ENCODE results near the gene SMARCA4.

SMARCA4 gene

DNA sequence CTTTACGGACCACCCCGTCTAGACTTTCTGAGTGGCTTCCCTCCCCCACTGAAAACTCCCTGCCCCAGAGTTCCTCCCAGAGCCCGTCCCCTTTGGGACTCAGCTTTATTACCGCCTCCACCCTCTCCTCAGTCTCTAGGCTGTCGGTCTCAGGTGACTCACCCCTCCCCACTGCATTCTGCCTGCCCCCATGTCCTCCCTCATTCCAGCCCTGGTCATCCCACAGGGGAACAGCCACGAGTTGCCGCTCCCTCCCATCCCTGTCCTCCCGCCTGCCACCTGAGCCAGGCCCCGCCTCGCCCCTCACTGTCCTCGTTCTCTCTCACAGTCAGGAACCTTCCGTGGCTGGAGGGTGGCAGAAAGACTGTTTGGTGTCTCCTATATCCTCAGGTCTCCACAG is 57.3 kb downstream of the SMARCA4 start:
- Mint-ChIP-seq H3K36me3 (ENCODE audit: low read depth) (peaks cover 87% of the 10 kb centered on the region), H3K4me1 (peaks cover 5% of the 10 kb centered on the region), H3K27me3 (ENCODE audit: low read depth) (no peaks in the 10 kb centered on the region), H3K9me3 (no peaks in the 10 kb centered on the region), H3K27ac (peak overlapping the region; percentile 19 to 86 (median 41)), H3K4me3 (no peak overlapping the region)
- TF ChIP-seq, protein P1, sequence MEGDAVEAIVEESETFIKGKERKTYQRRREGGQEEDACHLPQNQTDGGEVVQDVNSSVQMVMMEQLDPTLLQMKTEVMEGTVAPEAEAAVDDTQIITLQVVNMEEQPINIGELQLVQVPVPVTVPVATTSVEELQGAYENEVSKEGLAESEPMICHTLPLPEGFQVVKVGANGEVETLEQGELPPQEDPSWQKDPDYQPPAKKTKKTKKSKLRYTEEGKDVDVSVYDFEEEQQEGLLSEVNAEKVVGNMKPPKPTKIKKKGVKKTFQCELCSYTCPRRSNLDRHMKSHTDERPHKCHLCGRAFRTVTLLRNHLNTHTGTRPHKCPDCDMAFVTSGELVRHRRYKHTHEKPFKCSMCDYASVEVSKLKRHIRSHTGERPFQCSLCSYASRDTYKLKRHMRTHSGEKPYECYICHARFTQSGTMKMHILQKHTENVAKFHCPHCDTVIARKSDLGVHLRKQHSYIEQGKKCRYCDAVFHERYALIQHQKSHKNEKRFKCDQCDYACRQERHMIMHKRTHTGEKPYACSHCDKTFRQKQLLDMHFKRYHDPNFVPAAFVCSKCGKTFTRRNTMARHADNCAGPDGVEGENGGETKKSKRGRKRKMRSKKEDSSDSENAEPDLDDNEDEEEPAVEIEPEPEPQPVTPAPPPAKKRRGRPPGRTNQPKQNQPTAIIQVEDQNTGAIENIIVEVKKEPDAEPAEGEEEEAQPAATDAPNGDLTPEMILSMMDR (IDR thresholded peaks at IDR 0.05; ENCODE audit: unreplicated experiment in 3 of 3): no peak

DNA sequence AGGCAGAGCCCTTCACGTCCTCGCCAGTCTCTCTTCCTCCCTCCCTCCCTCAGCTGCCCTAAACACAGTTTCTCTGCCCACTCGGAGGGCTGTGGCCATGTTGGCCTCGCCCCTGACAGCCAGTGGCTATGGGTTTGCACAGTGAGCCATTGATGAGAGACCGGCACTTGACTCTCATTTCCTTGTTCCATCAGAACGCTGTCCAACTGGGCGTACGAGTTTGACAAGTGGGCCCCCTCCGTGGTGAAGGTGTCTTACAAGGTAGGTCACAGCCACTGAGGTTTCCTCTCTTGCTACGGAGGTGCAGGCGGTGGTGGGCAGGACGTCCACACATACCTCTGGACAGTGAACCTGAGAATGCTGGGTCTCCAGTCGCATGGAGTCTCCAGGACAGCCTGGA is 57.9 kb downstream of the SMARCA4 start:
- H3K27ac Mint-ChIP-seq: peak overlapping the region in 2 of 3 experiments; percentile 19 to 86
- peaks cover 82% of the 10 kb centered on the region for H3K36me3 Mint-ChIP-seq (ENCODE audit: low read depth)
- TF ChIP-seq, protein P1 (IDR thresholded peaks at IDR 0.05; ENCODE audit: unreplicated experiment in 3 of 3): no peak
- no peaks in the 10 kb centered on the region for H3K27me3 Mint-ChIP-seq (ENCODE audit: low read depth)
- no peaks in the 10 kb centered on the region for H3K9me3 Mint-ChIP-seq
- H3K4me1 Mint-ChIP-seq: peaks cover 5% of the 10 kb centered on the region
- H3K4me3 Mint-ChIP-seq: no peak overlapping the region

DNA sequence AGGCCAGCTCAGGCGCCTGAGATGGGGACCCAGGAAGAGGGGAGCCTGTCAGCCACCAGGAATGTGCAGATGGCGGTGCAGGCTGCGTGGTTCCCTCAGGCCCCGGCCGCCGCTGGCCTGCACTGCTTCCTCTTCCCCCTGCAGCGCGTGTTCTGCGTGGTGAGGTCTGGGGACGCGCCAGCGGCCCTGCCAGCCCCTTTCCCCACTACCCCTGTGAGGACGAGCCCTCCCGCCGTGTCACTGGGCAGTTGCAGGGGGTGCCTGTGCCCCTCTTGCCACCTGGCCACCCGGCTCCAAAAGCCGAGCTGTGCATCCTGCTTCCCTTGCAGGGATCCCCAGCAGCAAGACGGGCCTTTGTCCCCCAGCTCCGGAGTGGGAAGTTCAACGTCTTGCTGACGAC is 58.4 kb downstream of the SMARCA4 start:
- Mint-ChIP-seq H3K36me3 (ENCODE audit: low read depth) (peaks cover 80% of the 10 kb centered on the region), H3K27ac (no peak overlapping the region), H3K4me1 (peaks cover 5% of the 10 kb centered on the region), H3K27me3 (ENCODE audit: low read depth) (no peaks in the 10 kb centered on the region), H3K4me3 (no peak overlapping the region), H3K9me3 (no peaks in the 10 kb centered on the region)
- TF ChIP-seq, protein P1 (IDR thresholded peaks at IDR 0.05; ENCODE audit: unreplicated experiment in 3 of 3): no peak

DNA sequence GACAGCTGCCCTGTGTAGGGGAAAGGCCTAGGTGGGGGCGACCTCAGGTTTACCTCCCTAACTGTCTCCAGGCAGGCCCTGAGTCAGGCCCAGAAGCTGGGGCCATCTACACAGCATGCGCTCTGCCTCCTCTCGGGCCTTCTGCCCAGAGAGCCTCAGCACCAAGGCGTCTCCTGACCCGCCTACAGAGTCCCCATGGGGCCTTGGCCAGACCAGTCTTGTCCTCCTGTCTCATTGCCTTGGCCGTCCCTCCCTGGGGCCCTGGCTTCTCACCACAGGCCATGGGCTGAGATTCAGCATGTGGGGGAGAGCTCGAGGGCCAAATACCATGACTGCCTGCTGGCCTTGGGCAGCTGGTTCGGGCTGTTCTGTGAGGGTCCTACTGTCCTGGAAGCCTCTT is 59.0 kb downstream of the SMARCA4 start:
- H3K4me1 Mint-ChIP-seq: peaks cover 5% of the 10 kb centered on the region
- H3K36me3 Mint-ChIP-seq (ENCODE audit: low read depth): peaks cover 75% of the 10 kb centered on the region
- TF ChIP-seq, protein P1 (IDR thresholded peaks at IDR 0.05; ENCODE audit: unreplicated experiment in 3 of 3): no peak
- no peak overlapping the region for H3K4me3 Mint-ChIP-seq
- no peaks in the 10 kb centered on the region for H3K9me3 Mint-ChIP-seq
- H3K27me3 Mint-ChIP-seq (ENCODE audit: low read depth): no peaks in the 10 kb centered on the region
- no peak overlapping the region for H3K27ac Mint-ChIP-seq

DNA sequence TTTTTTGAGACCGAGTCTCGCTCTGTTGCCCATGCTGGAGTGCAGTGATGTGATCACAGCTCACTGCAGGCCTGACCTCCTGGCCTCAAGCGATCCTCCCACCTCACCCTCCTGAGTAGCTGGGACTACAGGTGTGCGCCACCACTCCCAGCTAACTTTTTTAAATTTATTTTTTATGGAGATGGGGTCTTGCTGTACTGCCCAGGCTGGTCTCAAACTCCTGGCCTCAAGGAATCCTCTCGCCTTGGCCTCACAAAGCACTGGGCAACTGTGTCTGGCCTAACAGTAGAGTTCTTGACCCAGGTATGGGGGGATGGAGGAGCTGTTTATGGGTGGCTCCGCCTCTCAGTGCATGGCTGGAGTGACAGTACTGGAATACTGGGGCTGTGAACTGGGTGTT is 59.6 kb downstream of the SMARCA4 start:
- Mint-ChIP-seq H3K4me3 (no peak overlapping the region), H3K9me3 (no peaks in the 10 kb centered on the region), H3K27me3 (ENCODE audit: low read depth) (no peaks in the 10 kb centered on the region), H3K4me1 (peaks cover 5% of the 10 kb centered on the region), H3K27ac (no peak overlapping the region), H3K36me3 (ENCODE audit: low read depth) (peaks cover 73% of the 10 kb centered on the region)
- TF ChIP-seq, protein P1 (IDR thresholded peaks at IDR 0.05; ENCODE audit: unreplicated experiment in 3 of 3): no peak

DNA sequence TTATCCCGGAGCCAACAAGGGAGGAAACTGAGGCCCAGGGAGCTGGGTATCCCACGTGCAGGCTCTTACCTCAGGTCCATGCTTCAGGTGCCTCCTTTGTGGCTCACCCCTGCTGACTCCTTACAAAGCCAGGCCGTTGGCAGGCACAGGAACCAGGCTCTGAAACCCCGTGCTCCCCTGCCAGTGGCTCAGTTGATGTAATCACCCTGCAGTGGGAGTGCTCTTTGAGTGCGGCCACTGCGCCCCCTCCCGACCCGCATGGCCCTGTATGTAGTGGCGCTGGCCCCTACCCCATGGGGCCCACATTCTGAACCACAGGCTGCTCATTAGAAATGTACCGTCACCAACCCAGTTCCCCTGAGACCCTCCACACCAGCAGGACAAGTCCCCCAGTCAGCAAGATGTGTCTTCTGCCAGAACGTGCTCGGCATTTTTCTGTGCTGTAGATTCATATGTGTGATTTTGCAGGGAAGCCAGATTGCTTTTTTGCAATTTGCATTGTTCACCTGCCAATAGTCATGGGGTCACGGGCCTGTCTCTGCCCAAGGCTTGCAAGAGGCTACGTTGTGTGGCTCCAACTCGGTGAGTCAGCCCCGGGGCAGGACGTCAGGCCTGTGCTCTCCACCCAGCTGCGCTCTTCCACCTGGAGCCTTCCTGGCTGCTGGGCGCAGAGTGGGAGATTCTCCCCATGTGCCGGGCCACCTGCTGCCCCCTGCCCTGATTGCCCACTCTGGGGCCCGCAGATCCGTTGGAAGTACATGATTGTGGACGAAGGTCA is 60.3 kb downstream of the SMARCA4 start:
- no peaks in the 10 kb centered on the region for H3K27me3 Mint-ChIP-seq (ENCODE audit: low read depth)
- H3K4me3 Mint-ChIP-seq: no peak overlapping the region
- H3K4me1 Mint-ChIP-seq: peaks cover 5% of the 10 kb centered on the region
- H3K27ac Mint-ChIP-seq: peak overlapping the region in 1 of 3 experiments; percentile 63
- TF ChIP-seq, protein P1 (IDR thresholded peaks at IDR 0.05; ENCODE audit: unreplicated experiment in 3 of 3): no peak
- peaks cover 73% of the 10 kb centered on the region for H3K36me3 Mint-ChIP-seq (ENCODE audit: low read depth)
- H3K9me3 Mint-ChIP-seq: no peaks in the 10 kb centered on the region

Measured in nephron (organoid).